ENCODE measurements around the gene CSTPP1.
"Not testable (repeated sequence)": the region's sequence is repeated elsewhere in the genome, so short reads cannot be mapped to it uniquely, and the experiment has no call there.

CSTPP1 gene

GRCh38 chr11:46912526-46913150, 23.9 kb upstream of the CSTPP1 start:
- no peak for DNase-seq (ENCODE audit: low read depth, low spot score)

GRCh38 chr11:46913484-46913883, 23.1 kb upstream of the CSTPP1 start:
- no peak for DNase-seq (ENCODE audit: low read depth, low spot score)

DNA sequence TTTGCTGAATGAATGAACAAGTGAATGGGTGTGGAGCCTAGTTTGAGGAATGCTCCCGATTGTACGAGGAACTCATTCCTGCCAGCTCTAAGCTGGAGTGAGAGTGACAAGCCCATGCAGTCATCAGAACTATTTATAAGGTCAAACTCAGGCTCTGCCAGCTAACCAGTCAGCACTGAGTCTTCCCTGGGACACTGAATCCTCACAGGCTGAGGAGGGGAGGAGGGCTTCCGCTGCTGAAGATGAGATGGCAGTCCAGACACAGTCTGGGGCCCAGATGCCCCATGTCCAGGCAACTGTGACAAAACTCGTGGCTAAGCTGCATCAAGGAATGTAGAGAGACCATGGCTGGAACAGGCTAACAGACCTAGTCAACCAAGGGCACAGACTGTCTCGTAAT, 22.2 kb upstream of the CSTPP1 start:
- DNase-seq (ENCODE audit: low read depth, low spot score): no peak

GRCh38 chr11:46914910-46915309, 21.7 kb upstream of the CSTPP1 start:
- DNase-seq (ENCODE audit: low read depth, low spot score): no peak

DNA sequence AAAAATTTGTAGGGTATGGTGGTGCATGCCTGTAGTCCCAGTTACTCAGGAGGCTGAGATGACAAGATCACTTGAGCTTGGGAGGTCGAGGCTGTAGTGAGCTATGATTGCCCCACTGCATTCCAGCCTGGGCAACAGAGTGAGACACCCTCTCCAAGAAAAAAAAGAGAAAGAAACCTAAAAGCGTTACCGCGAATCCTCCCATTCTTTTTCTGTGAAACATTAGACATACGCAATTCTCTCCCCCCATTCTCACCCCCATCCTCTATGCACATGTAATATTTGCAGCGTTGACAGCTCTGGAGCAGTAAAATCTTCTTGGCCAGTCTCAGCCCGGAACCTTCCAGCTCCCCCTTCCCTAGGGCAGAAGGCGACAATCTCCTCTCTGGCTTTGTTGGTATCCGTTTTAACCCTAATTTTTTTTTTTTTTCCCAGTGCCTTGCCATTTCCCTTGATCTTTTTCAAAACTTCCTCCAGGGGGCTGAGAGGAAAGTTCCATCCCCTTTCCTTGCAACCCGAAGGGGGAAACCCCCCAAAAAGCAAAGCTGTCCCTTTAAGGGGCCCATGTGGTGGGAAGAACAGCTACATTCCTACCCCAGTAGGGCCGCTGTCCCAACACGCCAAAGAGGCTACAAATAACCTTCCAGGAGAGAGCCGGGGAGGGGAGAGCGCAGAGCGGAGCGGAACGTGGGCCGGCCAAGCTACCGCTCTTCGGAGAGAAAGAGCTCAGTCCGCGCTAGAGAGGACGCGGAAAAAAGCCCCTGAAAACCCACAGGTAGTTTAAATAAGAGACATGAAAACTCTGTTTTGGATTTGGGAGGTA, 20.1 kb upstream of the CSTPP1 start:
- DNase-seq (ENCODE audit: low read depth, low spot score): no peak

- DNase-seq (ENCODE audit: low read depth, low spot score): no peak
These were observed 19.3 kb upstream of the CSTPP1 start for GRCh38 chr11:46917109-46917761.

- no peak for DNase-seq (ENCODE audit: low read depth, low spot score)
These were observed 18.8 kb upstream of the CSTPP1 start for GRCh38 chr11:46917762-46918082.

DNA sequence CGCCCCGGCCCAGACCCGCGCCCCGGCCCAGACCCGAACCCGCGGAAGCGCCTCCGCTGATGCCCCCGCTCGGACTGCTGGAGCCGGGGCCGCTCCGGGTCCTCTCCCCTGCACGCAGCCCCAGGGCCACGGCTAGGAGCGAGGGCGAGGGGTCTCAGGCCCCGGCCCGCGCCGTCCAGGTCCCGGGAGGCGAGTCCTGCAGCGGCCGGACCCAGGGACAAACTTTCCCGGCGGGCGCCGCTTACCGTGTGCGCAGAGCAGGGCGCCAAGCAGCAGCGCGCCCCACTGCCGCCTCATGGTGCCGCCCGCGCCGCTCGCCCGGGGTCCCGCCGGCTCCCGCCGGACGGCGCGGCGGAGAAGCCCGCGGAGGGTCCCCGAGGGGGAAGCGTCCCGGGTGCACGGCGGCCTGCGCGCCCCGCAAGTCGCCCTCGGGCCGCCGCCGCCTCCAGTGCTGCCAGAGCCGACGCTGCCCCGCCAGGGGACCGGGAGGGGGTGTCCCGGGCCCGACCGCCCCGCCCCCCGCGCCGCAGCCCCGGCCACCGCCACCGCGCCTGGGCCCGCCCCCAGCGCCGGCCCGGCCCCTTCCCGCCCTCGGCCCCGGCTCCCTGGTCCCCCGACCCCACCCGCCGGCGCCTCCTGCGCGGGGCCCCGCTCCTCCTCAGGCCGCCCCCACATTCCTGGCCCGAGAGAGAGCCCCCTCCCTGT, 18.3 kb upstream of the CSTPP1 start, which contains the start of gene LRP4:
TSS of gene LRP4 (minus strand) at position 468 of the 705 bp plus-strand sequence. CDS start at position 297, 171 bp downstream.
- no peak for DNase-seq (ENCODE audit: low read depth, low spot score)

- no peak for DNase-seq (ENCODE audit: low read depth, low spot score)
These were observed 17.6 kb upstream of the CSTPP1 start for GRCh38 chr11:46918788-46919513.

- DNase-seq (ENCODE audit: low read depth, low spot score): no peak
These were observed 15.8 kb upstream of the CSTPP1 start for GRCh38 chr11:46920755-46921154.

GRCh38 chr11:46927928-46928327, 8.6 kb upstream of the CSTPP1 start:
- not testable (repeated sequence) for DNase-seq (ENCODE audit: low read depth, low spot score)

- DNase-seq (ENCODE audit: low read depth, low spot score): not testable (repeated sequence)
These were observed 7.9 kb upstream of the CSTPP1 start for GRCh38 chr11:46928701-46929100.

- DNase-seq (ENCODE audit: low read depth, low spot score): no peak
These were observed 6.5 kb upstream of the CSTPP1 start for GRCh38 chr11:46930089-46930488.

GRCh38 chr11:46942172-46942571, 5.6 kb downstream of the CSTPP1 start:
- no peak for DNase-seq (ENCODE audit: low read depth, low spot score)

GRCh38 chr11:46944356-46945075, 8.0 kb downstream of the CSTPP1 start:
- DNase-seq (ENCODE audit: low read depth, low spot score): no peak

DNA sequence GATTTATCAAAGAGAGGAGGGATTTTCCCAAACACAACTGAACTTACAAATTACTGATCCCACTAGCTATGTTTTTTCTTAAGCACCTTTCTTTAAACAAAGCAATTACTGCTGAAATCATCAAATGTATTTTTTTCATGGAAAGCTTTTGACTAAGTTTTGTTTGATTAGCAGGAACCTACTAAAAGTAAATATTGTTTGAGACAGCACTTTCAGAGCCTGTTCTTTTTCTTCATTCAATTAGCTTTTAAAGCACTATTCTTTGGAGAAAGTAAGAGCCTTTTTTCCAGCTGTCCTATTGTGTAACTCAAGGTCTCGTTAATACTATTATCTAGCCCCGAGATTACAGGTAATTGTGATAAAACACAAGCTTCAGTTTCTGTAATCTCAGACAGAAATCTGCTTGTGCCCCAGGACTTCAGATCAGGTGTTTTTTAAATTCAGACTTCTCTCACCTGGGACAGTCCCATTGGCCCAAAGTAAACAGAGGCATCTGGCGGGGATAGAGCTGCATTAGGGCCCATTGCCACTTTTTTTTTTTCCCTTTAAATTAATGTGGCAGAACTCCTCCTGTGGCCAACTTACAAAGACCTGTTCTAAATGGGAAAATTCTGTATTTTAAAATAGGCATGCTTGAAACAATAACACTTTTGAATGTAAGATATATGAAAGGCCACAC, 11.0 kb downstream of the CSTPP1 start:
- DNase-seq (ENCODE audit: low read depth, low spot score): no peak

GRCh38 chr11:46948378-46949131, 12.0 kb downstream of the CSTPP1 start:
- no peak for DNase-seq (ENCODE audit: low read depth, low spot score)

GRCh38 chr11:46949297-46949696, 12.7 kb downstream of the CSTPP1 start:
- DNase-seq (ENCODE audit: low read depth, low spot score): no peak

DNA sequence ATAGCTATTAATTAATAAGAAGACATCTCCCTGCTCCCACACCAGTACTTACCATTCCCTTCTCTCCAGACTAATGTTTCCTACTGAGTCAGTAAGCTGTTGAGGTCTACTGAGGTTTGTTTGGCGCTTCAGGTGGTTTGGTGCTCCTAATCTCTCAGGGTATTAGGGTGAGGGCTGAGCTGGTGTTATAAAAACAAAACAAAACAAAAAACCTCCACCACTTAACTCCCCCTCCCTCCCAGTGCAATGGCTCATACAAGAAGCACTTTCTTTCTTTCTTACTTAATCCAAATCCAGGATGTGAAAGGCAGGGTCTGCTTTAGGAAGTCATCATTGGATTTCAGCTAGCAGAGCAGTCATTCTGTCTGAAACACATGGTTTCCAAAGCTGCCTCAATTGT, 15.3 kb downstream of the CSTPP1 start:
- DNase-seq (ENCODE audit: low read depth, low spot score): no peak

All from activated naive CD8-positive, alpha-beta T cell treated with anti-CD3 and anti-CD28 coated beads, Interleukin-2, amount 50 U/mL, for 16 hours (primary cell).